ENCODE data around the gene TTLL10.
A peak's percentile ranks its signal among the peaks of the same experiment; 100 is the strongest.

The TTLL10 gene

GRCh38 chr1:1173793-1174415, at the start of gene TTLL10:
TSS of gene TTLL10 (plus strand) at chr1:1173880. CDS start at chr1:1179216, 5,336 bp downstream.
- no peak for DNase-seq

- DNase-seq, result no peak
Observed at GRCh38 chr1:1124508-1124785, 49.2 kb upstream of the TTLL10 start.

- no peak for DNase-seq
Observed at GRCh38 chr1:1124786-1125642, 48.7 kb upstream of the TTLL10 start.

GRCh38 chr1:1125945-1126344, 47.7 kb upstream of the TTLL10 start:
- DNase-seq, result no peak

GRCh38 chr1:1127551-1128451, 45.9 kb upstream of the TTLL10 start:
- DNase-seq, result no peak

- DNase-seq, result no peak
Observed at GRCh38 chr1:1128454-1129139, 45.1 kb upstream of the TTLL10 start.

GRCh38 chr1:1129381-1129821, 44.3 kb upstream of the TTLL10 start:
- DNase-seq, result no peak

- DNase-seq, result no peak
Observed at GRCh38 chr1:1130206-1131120, 43.2 kb upstream of the TTLL10 start.

- DNase-seq, result no peak
Observed at GRCh38 chr1:1132042-1132950, 41.4 kb upstream of the TTLL10 start.

GRCh38 chr1:1132956-1133750, 40.5 kb upstream of the TTLL10 start:
- DNase-seq, result no peak

GRCh38 chr1:1134300-1134970, 39.2 kb upstream of the TTLL10 start:
- no peak for DNase-seq

- no peak for DNase-seq
Observed at GRCh38 chr1:1135339-1136136, 38.1 kb upstream of the TTLL10 start.

GRCh38 chr1:1136547-1137230, 37.0 kb upstream of the TTLL10 start:
- DNase-seq, result peak; percentile 92

- DNase-seq, result peak; percentile 58
Observed at GRCh38 chr1:1137256-1138045, 36.2 kb upstream of the TTLL10 start.

- no peak for DNase-seq
Observed at GRCh38 chr1:1140673-1141072, 33.0 kb upstream of the TTLL10 start.

- DNase-seq, result no peak
Observed at GRCh38 chr1:1141244-1141910, 32.3 kb upstream of the TTLL10 start.

Data from NCI-H1436 (cell line).